ENCODE measurements around the gene TMEM89. TPM values are rescaled to one million over a fixed set of nuclear protein-coding genes. Genes with fewer than 3 reads are reported as not detected.

TMEM89 gene
- total and polyA plus RNA-seq, 2 of the 4 experiments (the other 2 are of a cell fraction): 0.15 TPM; not detected in 1

DNA sequence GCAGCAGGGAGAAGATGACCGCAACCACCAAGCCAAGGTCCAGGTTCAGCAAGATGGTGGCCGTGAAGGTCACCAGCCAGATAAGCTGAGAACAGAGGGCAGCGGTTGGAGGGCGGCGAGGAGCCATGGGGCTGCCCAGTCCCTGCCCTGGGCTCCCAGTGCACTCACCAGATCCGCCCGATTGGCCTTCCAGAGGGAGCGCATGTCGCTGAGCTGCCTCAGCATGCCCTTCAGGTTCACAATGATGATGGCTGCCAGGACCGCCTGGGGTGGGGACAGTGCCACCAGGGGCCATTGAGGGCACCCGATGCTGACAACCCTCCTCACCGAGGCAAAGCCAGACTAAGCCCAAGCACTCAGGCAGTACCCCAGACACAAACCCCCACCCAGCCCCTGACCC, 8.3 kb upstream of the TMEM89 start:
- intact Hi-C loops (cut with micrococcal nuclease) (loop anchor here (10.0 kb wide), 1 partner anchor 185 kb away; the partner anchor contains the start of genes ATRIP, CCDC51 and TMA7), dilution Hi-C loops (cut with HindIII; ENCODE audit: low sequenced_read_pairs, unreplicated experiment) (no loop called here), in situ Hi-C loops (cut with MboI; ENCODE audit: low sequenced_read_pairs) (no loop called here)
- ATAC-seq (ENCODE audit: low read depth): no peak
- no peak overlapping the region for H3K14ac ChIP-seq (replicated peaks; ENCODE audit: low read depth, low read length)
- H3K23ac ChIP-seq (ENCODE audit: low read depth, low read length): no peak overlapping the region
- no peak overlapping the region for H2BK5ac ChIP-seq (ENCODE audit: low read depth, low read length, poor library complexity, severe bottlenecking)
- peaks cover 11% of the 10 kb centered on the region for H3K4me1 ChIP-seq (ENCODE audit: control insufficient read depth, insufficient read depth, low read length)
- no peak overlapping the region for H3K4me2 ChIP-seq (ENCODE audit: low read depth, low read length)
- no peaks in the 10 kb centered on the region for H3K9me3 ChIP-seq (ENCODE audit: control insufficient read depth, insufficient read depth, low read length)
- H3K36me3 ChIP-seq (ENCODE audit: control insufficient read depth, insufficient read depth, low read length): peaks cover 87% of the 10 kb centered on the region
- no peak overlapping the region for H3K4ac ChIP-seq (ENCODE audit: low read depth, low read length)
- no peak overlapping the region for H3K18ac ChIP-seq (ENCODE audit: low read depth, low read length)
- peaks cover 28 to 53% of the 10 kb centered on the region in 2 experiments for H3K79me1 ChIP-seq (ENCODE audit: low read depth in 1 of 2, low read length in 2 of 2)
- WGBS, 2 experiments (ENCODE audit: extremely low coverage in 2 of 2, insufficient read length in 1 of 2): 96% methylated on average over 12 of the region's 12 CpGs; no CpG with 5 or more reads in 1 of the 2 experiments
- no peak overlapping the region for H3K56ac ChIP-seq (ENCODE audit: extremely low read depth, insufficient read depth, low read length)
- no peak overlapping the region for H2BK20ac ChIP-seq (ENCODE audit: low read depth, low read length)
- no peak overlapping the region for H2AK9ac ChIP-seq (replicated peaks; ENCODE audit: low read depth, low read length, poor library complexity)
- H2BK15ac ChIP-seq (ENCODE audit: low read depth, low read length): no peak overlapping the region
- H3K27ac ChIP-seq (ENCODE audit: insufficient read depth, low read length): no peak overlapping the region
- ChIA-PET CTCF (no interaction called here), POLR2A (ENCODE audit: unreplicated experiment) (no interaction called here)
- DNase-seq: no peak
- H2AK5ac ChIP-seq (ENCODE audit: low read depth, low read length): no peak overlapping the region
- no TSS peak for BruUV-seq (replicated peaks)
- peaks cover 12% of the 10 kb centered on the region for H3K9me1 ChIP-seq (ENCODE audit: insufficient read depth, low read length)
- no peak overlapping the region for H3K9ac ChIP-seq (ENCODE audit: low read depth, low read length)
- H4K8ac ChIP-seq (ENCODE audit: low read depth in 2 of 2, low read length in 2 of 2): no peak overlapping the region
- H4K20me1 ChIP-seq (ENCODE audit: insufficient read depth, low read length): peaks cover 49% of the 10 kb centered on the region
- no peaks in the 10 kb centered on the region for H3K27me3 ChIP-seq (ENCODE audit: control insufficient read depth, insufficient read depth, low read length)
- no peak overlapping the region for H2BK120ac ChIP-seq (ENCODE audit: low read depth, low read length)
- TF ChIP-seq FOS (IDR thresholded peaks at IDR 0.05; ENCODE audit: low read depth, low read length): no peak
- TF ChIP-seq, protein P1, sequence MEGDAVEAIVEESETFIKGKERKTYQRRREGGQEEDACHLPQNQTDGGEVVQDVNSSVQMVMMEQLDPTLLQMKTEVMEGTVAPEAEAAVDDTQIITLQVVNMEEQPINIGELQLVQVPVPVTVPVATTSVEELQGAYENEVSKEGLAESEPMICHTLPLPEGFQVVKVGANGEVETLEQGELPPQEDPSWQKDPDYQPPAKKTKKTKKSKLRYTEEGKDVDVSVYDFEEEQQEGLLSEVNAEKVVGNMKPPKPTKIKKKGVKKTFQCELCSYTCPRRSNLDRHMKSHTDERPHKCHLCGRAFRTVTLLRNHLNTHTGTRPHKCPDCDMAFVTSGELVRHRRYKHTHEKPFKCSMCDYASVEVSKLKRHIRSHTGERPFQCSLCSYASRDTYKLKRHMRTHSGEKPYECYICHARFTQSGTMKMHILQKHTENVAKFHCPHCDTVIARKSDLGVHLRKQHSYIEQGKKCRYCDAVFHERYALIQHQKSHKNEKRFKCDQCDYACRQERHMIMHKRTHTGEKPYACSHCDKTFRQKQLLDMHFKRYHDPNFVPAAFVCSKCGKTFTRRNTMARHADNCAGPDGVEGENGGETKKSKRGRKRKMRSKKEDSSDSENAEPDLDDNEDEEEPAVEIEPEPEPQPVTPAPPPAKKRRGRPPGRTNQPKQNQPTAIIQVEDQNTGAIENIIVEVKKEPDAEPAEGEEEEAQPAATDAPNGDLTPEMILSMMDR (conservative IDR thresholded peaks at IDR 0.05; ENCODE audit: low read depth, low read length): no peak
- TF ChIP-seq, protein P2, sequence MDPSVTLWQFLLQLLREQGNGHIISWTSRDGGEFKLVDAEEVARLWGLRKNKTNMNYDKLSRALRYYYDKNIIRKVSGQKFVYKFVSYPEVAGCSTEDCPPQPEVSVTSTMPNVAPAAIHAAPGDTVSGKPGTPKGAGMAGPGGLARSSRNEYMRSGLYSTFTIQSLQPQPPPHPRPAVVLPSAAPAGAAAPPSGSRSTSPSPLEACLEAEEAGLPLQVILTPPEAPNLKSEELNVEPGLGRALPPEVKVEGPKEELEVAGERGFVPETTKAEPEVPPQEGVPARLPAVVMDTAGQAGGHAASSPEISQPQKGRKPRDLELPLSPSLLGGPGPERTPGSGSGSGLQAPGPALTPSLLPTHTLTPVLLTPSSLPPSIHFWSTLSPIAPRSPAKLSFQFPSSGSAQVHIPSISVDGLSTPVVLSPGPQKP (IDR thresholded peaks at IDR 0.05; ENCODE audit: borderline replicate concordance, low read depth, low read length): no peak
- TF ChIP-seq RCOR1 (IDR thresholded peaks at IDR 0.05; ENCODE audit: insufficient replicate concordance, low read length): no peak
- no peak for TF ChIP-seq NFE2L2 (IDR thresholded peaks at IDR 0.05; ENCODE audit: low read depth, low read length)
- no peak overlapping the region for H4K5ac ChIP-seq (ENCODE audit: low read depth, low read length)
- no peak overlapping the region for H2AFZ ChIP-seq (replicated peaks; ENCODE audit: low read length, poor library complexity)
- H4K91ac ChIP-seq (ENCODE audit: insufficient read depth, low read depth, low read length): no peak overlapping the region
- H3K4me3 ChIP-seq (ENCODE audit: insufficient read depth, low read depth, low read length): no peak overlapping the region
